Spinal cord (tissue), 10 donors: ENCODE data around the gene MGAT5. TPM values are rescaled to one million over a fixed set of nuclear protein-coding genes. Genes with fewer than 3 reads are reported as not detected.
"Not testable (repeated sequence)": the region's sequence is repeated elsewhere in the genome, so short reads cannot be mapped to it uniquely, and the experiment has no call there.

Experiments used
- DNase-seq, 6 donors: peaks; one replicate each; pipeline versions ENCODE4 v3.0.0 to v3.0.0-alpha.2; 2013 to 2015; ENCODE audit warnings: low spot score in 6 of 6, low read depth in 4 of 6
- H3K27ac ChIP-seq: one replicate; pipeline ENCODE4 v1.5.1; 2013; ENCODE audit warnings: low read depth, low read length, control low read depth
- H3K27me3 ChIP-seq: one replicate; pipeline ENCODE4 v1.6.1; 2013; ENCODE audit warnings: low read length; ENCODE audit not compliant: control insufficient read depth, insufficient read depth
- H3K36me3 ChIP-seq: one replicate; pipeline ENCODE4 v1.6.1; 2013; ENCODE audit warnings: low read length; ENCODE audit not compliant: control insufficient read depth, insufficient read depth
- H3K4me1 ChIP-seq: one replicate; pipeline ENCODE4 v1.6.1; 2013; ENCODE audit warnings: low read length; ENCODE audit not compliant: control insufficient read depth, insufficient read depth
- H3K4me3 ChIP-seq: one replicate; pipeline ENCODE4 v1.5.1; 2013; ENCODE audit warnings: low read depth, low read length, control low read depth
- H3K9me3 ChIP-seq: one replicate; pipeline ENCODE4 v1.6.1; 2013; ENCODE audit warnings: low read length; ENCODE audit not compliant: control insufficient read depth, insufficient read depth
- WGBS: methylation state at CpG from one replicate; pipeline ENCODE4 v1.1.5; 2013; ENCODE audit warnings: missing lambda C conversion rate; ENCODE audit not compliant: insufficient coverage; 5-methylcytosine and 5-hydroxymethylcytosine counted together
- polyA plus RNA-seq, 2 donors: library from polyadenylated mRNA; unstranded; fragments of 120-200 nt; gene quantifications; one replicate each; pipeline ENCODE4 v1.2.1, GENCODE V29; 2013; ENCODE audit not compliant: insufficient read length in 2 of 2
- total RNA-seq, 2 donors: library from RNA; depleted of rRNA in 1 of 2; stranded (reverse); fragments of 120-200 nt in 1 of 2; fragments of >200 nt in 1 of 2; gene quantifications; one replicate each; pipeline versions ENCODE4 v1.2.3 to v1.2.4, GENCODE V29; 2013 to 2014
- donor health status: healthy.

MGAT5 gene
- total and polyA plus RNA-seq, 4 donors: 45.8 to 76.6 (median 48.3) TPM

- no peaks in the 10 kb centered on the region for H3K9me3 ChIP-seq
- H3K27me3 ChIP-seq: no peaks in the 10 kb centered on the region
- peaks cover 6% of the 10 kb centered on the region for H3K36me3 ChIP-seq
- WGBS: 93% methylated on average over 11 of the region's 11 CpGs
- no peak overlapping the region for H3K27ac ChIP-seq
- H3K4me1 ChIP-seq: peaks cover 22% of the 10 kb centered on the region
- no peak for DNase-seq
- H3K4me3 ChIP-seq: no peak overlapping the region
Measured at GRCh38 chr2:134462791-134463698, 209.2 kb downstream of the MGAT5 start.

- Histone ChIP-seq H3K4me1 (peaks cover 22% of the 10 kb centered on the region), H3K9me3 (no peaks in the 10 kb centered on the region), H3K36me3 (peaks cover 7% of the 10 kb centered on the region), H3K4me3 (no peak overlapping the region), H3K27me3 (no peaks in the 10 kb centered on the region), H3K27ac (no peak overlapping the region)
- DNase-seq: no peak
- WGBS: 90% methylated on average over 7 of the region's 7 CpGs
Measured at GRCh38 chr2:134463699-134464022, 209.8 kb downstream of the MGAT5 start.

GRCh38 chr2:134465228-134466105, 211.6 kb downstream of the MGAT5 start:
- H3K36me3 ChIP-seq: peaks cover 10% of the 10 kb centered on the region
- H3K9me3 ChIP-seq: no peaks in the 10 kb centered on the region
- H3K4me1 ChIP-seq: peaks cover 17% of the 10 kb centered on the region
- no peaks in the 10 kb centered on the region for H3K27me3 ChIP-seq
- H3K27ac ChIP-seq: no peak overlapping the region
- WGBS: 81% methylated on average over 4 of the region's 6 CpGs
- H3K4me3 ChIP-seq: no peak overlapping the region
- no peak for DNase-seq

- Histone ChIP-seq H3K9me3 (no peaks in the 10 kb centered on the region), H3K27ac (no peak overlapping the region), H3K27me3 (no peaks in the 10 kb centered on the region), H3K4me1 (peaks cover 10% of the 10 kb centered on the region), H3K4me3 (no peak overlapping the region), H3K36me3 (peaks cover 10% of the 10 kb centered on the region)
- peak in 4 of 6 donors; percentile 42 to 90 (median 50) for DNase-seq
- WGBS: 70% methylated on average over 2 of the region's 3 CpGs
Measured at GRCh38 chr2:134466141-134466540, 212.3 kb downstream of the MGAT5 start.

GRCh38 chr2:134468164-134468563, 214.3 kb downstream of the MGAT5 start:
- H3K4me1 ChIP-seq: no peaks in the 10 kb centered on the region
- no peak overlapping the region for H3K27ac ChIP-seq
- 86% methylated on average over 1 of the region's 2 CpGs for WGBS
- no peaks in the 10 kb centered on the region for H3K9me3 ChIP-seq
- no peak for DNase-seq
- H3K4me3 ChIP-seq: no peak overlapping the region
- peaks cover 10% of the 10 kb centered on the region for H3K36me3 ChIP-seq
- H3K27me3 ChIP-seq: no peaks in the 10 kb centered on the region

GRCh38 chr2:134468776-134469175, 214.9 kb downstream of the MGAT5 start:
- H3K4me1 ChIP-seq: no peaks in the 10 kb centered on the region
- 93% methylated on average over 11 of the region's 12 CpGs for WGBS
- H3K27ac ChIP-seq: no peak overlapping the region
- H3K4me3 ChIP-seq: no peak overlapping the region
- DNase-seq: no peak
- peaks cover 10% of the 10 kb centered on the region for H3K36me3 ChIP-seq
- no peaks in the 10 kb centered on the region for H3K9me3 ChIP-seq
- H3K27me3 ChIP-seq: no peaks in the 10 kb centered on the region

GRCh38 chr2:134469516-134470115, 215.7 kb downstream of the MGAT5 start:
- no peak for DNase-seq
- no peaks in the 10 kb centered on the region for H3K9me3 ChIP-seq
- H3K4me3 ChIP-seq: no peak overlapping the region
- WGBS: 93% methylated on average over 20 of the region's 25 CpGs
- no peaks in the 10 kb centered on the region for H3K27me3 ChIP-seq
- no peak overlapping the region for H3K27ac ChIP-seq
- H3K36me3 ChIP-seq: peaks cover 6% of the 10 kb centered on the region
- no peaks in the 10 kb centered on the region for H3K4me1 ChIP-seq

GRCh38 chr2:134470561-134471168, 216.8 kb downstream of the MGAT5 start:
- 99% methylated on average over 8 of the region's 8 CpGs for WGBS
- Histone ChIP-seq H3K9me3 (no peaks in the 10 kb centered on the region), H3K4me3 (no peak overlapping the region), H3K4me1 (no peaks in the 10 kb centered on the region), H3K27me3 (no peaks in the 10 kb centered on the region), H3K36me3 (peaks cover 6% of the 10 kb centered on the region), H3K27ac (no peak overlapping the region)
- no peak for DNase-seq

- not testable (repeated sequence) for DNase-seq, H3K4me1 ChIP-seq, H3K27me3 ChIP-seq, H3K4me3 ChIP-seq, H3K36me3 ChIP-seq, H3K27ac ChIP-seq, H3K9me3 ChIP-seq
- WGBS: 84% methylated on average over 3 of the region's 8 CpGs
Measured at GRCh38 chr2:134476982-134477381, 223.1 kb downstream of the MGAT5 start.
